Ammon's horn (tissue), 1 donor: ENCODE data around the gene DACH1.

Source experiments
- DNase-seq: peaks from one replicate; pipeline ENCODE4 v3.0.0-alpha.2; 2016; ENCODE audit warnings: low spot score

DACH1 gene

GRCh38 chr13:71702253-71702652 is 164.8 kb downstream of the DACH1 start:
- DNase-seq = no peak

GRCh38 chr13:71701741-71702140 is 165.3 kb downstream of the DACH1 start:
- DNase-seq = no peak

- no peak for DNase-seq
Observed at GRCh38 chr13:71699342-71699741, 167.7 kb downstream of the DACH1 start.

DNA sequence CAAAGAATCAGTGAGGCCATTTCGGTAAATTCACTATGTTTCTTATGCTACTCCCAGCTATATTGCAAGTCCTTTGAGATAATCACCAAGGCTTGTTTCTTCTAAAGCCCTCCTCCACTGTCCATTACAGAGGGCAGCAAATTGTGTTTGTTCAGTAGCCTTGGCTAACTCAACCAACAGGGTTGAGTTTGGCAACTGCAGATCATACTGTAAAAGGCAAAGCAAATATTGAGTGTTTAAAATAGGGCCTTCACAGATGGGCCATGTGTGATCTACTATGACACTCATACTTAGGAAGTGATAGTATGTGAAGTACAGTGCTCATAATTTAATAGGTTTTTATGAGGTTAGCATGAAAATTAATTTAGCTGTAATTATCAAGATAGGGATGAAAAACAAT is 171.3 kb downstream of the DACH1 start:
- DNase-seq = no peak

GRCh38 chr13:71685072-71685471 is 181.9 kb downstream of the DACH1 start:
- DNase-seq = no peak

GRCh38 chr13:71681901-71682613 is 184.9 kb downstream of the DACH1 start:
- DNase-seq = no peak

DNA sequence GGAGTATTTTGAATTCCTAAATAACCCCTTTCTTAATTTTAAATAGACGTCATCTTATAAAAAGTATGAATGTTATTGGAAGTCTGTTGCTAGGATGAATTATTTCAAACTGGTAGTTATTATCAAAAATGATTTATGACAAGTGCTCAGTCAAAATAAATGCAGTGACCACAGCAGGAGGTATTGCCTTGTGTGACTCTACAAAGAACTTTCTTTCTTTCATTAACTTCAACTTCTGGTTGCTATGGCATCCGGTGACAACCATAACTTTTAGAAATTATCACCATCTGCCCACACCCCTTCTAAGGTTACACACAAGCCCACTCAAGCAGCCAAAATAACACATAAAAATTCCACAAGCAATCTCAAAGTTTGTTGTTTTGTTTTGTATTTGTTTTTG is 189.9 kb downstream of the DACH1 start:
- no peak for DNase-seq

DNA sequence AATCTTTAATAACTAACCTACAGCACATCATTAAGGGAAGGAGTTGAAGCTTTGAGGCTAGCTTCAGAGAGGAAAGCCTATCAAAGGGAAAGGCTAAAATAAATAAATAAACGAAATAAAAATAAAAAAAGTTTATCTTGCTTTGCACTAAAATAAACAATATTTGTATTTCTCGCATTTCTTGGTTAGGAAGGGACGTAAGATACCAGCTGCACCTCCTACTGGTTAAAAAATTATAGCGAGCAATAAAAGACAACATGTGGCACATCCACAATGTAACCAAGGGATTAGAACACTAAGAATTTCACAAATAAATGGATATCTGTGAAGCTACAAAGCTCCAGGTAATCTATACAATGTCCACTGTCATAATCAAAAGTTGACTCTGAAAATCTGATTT is 194.5 kb downstream of the DACH1 start:
- DNase-seq = no peak

DNA sequence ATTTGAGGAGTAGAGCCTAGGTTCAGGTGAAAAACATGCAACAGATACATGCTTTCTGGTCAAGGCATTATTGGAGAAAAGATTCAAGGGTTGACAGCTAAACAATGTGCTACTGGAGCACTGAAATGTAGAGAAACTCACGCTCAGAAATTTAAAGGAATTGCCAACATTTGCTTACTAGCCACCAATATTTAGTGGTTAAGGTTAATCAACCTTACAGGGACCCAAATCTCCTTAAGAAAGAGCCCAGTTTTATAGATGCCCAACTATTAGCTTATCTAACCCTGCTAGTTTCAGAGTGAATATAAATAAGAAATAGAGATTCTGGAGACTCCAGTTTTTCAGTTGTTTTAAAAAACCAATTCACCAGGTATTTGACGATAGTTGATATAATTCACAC is 203.6 kb downstream of the DACH1 start:
- DNase-seq = no peak

DNA sequence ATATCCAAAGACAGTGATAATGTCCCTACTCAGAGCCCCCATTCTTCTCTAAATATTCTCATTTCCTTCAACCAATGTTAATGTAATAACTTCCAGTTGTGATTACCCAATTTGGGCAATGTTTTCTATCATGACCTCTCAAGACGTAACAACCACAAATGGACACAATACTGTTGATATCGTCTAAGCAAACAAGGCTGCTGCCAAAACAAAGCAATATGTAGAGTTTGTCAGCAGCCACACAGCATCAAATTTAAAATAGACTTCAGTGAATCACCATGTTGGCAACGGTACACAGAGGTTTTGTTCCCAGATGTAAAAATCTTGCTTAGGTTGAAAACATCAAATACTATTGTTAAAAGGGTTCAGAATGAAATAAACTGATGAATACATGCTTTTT is 205.1 kb downstream of the DACH1 start:
- no peak for DNase-seq

DNA sequence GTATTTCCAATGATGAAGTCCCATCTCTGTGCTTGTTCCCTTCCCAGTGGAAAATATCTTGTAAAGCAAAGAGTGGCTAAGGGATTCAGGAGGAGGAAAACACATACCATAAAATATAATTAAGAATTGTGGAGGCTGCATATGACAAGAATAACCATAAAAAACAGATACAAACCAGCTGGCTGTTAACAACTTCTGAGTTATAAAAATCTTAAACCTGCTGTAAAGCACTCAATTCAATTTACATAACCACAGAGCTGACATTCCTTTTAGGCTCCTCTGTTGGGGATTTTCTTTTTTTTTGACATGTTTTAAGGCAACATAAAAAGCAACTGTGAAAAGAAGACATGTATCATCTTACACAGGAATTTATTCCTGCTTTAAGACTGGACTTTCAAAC is 207.6 kb downstream of the DACH1 start:
- DNase-seq = no peak

GRCh38 chr13:71645467-71645866 is 221.5 kb downstream of the DACH1 start:
- DNase-seq = no peak

DNA sequence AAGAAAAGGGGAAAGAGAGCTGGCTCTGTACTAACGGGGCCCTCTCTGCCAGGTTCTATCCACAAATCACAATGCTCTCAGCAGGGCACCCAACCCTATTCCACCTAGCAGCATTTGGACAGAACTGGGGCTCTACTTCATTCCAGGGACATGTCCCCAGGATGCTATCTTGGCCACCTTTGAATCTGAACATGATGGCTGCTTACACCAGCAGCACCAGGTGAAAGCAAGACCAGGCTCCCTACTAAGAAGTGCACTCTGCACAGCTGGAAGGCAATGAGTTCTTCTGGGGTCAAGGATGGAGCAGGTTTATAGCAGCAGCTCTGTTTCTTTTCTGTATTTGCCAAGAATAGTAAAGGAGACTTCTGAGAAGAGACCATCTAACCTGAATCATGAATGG is 222.4 kb downstream of the DACH1 start:
- DNase-seq = no peak

DNA sequence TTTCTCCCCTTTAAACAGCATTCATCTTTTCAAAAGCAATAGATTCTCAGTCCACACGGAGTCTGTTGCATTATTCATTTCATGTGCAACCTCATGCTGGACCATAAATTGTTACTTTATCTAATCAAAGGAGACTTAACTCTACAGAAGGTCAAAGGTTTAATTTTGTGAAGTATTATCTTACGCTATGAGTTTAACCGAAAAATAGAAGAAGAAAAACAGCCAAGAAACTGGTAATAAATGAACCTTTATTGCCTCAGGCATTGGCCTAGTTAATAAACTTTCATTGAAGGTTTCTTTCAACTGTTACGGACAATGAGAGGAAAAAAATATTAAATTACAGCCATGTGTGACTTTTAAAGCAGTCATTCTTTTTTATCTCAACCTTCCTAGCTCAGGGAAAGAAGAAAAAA is 223.6 kb downstream of the DACH1 start:
- no peak for DNase-seq

DNA sequence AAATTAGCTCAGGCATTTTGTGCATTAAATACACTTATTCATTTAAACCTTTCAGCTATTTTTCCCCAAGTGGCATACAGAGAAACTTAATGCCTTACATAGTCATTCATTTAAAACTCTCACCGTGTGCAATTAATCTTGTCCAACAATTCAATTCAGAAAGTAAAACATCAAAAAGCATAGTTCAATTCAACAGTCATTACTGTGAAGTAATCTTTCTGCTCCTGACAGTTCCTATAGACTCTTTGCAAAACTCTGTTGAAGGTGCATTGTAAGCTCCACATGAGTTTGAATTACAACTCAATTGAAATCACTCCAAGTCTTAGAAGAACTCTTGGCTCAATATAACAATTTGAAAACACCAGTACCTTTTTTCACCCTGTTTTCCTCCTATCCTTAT is 228.3 kb downstream of the DACH1 start:
- no peak for DNase-seq

- DNase-seq = no peak
Observed at GRCh38 chr13:71634602-71635443, 232.2 kb downstream of the DACH1 start.

DNA sequence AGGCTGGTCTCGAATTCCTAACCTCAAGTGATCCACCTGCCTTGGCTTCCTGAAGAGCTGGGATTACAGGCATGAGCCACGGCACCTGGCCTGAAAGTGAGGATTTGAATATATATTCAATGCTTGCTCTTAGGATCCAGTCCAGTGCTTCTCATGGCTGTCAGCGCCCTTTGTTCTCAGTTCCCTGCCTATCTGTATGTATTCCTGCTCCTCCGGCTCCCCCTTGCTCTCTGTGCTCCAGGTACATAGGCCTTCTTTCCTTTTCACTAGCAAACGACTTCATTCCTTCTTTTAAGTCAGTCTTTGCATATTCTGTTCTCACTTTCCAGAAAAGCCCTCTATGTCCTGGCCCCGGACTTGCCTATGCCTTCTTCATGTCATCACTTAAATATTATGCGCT is 232.8 kb downstream of the DACH1 start:
- no peak for DNase-seq

DNA sequence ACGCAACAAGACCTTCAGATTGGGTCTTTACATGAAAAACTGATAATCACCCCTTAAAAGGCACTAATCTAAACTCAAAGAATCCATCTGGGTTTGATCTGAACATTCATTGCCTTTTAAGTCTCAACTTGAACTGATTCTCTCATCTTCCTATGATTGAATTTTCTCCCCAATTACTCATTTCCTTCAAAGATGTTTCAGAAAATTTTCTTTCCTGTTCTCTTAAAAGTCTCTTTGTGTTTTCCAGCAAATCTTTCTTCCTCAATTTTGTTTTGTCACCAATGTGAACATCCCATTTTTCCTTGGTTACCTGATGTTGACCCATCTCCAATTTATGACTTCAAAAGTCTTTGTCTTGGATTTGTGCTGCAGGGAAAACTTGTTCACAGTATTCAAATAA is 234.3 kb downstream of the DACH1 start:
- no peak for DNase-seq

DNA sequence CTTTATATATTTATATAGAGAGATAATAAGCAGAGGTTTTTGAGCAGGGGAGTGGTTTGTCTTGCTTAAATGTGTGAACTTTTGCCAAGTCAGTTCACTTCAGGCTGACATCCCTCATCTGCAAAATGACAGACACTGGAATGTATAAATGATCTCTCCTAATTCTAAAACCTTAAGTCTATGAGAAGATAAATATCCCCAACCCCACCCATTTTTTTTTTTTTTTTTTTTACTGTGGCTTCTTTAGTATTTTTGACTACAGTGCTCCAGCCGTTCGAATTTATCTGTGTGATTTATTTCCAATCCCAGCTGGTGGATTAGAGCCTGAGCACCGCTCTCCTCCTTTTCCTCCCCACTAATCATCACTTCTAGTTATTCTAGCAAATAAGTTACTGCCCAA is 234.8 kb downstream of the DACH1 start:
- no peak for DNase-seq

- DNase-seq = no peak
Observed at GRCh38 chr13:71629167-71629566, 237.8 kb downstream of the DACH1 start.

DNA sequence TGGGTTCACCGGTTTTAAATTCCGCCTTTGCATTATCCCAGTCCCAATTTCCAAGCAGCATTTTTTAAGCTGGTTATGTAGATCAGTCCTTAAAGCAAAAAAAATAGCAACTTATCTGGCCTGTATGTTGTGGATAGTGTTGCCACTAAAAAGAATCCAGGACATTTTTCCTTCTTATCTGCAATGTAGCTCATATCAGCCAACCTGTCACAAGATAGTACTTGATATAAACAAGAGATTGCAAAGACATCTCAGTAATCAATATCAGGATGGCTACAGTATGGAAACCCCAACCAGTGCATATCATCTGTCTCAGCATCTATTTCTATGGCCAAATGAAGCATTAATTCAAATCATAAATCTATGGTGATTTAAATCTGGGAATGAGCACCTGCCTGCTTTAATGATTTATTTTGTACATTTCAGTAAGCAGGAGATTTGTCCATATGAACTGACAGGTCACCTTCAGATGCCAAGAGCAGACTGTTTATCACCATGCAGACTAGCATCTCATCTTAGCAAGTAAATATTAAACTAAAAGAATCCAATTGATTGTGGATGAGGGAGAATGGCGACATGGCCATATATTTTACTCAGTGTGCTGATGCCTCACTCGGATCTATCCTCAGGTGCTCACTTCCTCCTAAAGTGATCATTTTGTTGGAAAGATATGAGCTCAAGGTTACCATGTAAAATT is 240.4 kb downstream of the DACH1 start:
- DNase-seq = no peak

DNA sequence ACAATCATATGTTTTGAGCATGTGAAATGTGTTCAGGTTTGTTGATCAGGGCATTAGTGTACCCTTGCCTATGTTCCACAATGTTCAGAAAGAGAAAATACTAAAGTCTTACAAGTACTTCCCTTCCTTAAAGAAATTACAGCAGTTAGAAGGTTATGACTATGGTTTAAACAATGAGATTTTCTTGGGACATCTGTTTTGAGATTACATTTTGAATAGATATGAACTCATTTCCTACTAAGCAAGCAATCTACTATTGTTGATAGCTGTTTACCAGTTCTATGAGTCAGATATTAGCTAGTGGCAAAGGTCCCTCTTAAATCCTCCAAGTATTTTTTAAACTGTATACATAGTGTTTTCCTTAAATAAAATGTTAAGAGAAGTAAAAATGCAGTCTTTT is 241.3 kb downstream of the DACH1 start:
- DNase-seq = no peak
